Astrocyte of the cerebellum (primary cell): ENCODE measurements around the gene C12orf54.
"Not testable (repeated sequence)": the region's sequence is repeated elsewhere in the genome, so short reads cannot be mapped to it uniquely, and the experiment has no call there.

Source experiments
- DNase-seq: peaks from one replicate; pipeline ENCODE4 v3.0.0-alpha.2; 2011; ENCODE audit warnings: low read depth
- H3K4me3 ChIP-seq: 2 replicates; pipeline ENCODE4 v1.5.1; 2011; ENCODE audit warnings: mild to moderate bottlenecking, low read depth, low read length, moderate library complexity
- in situ Hi-C: cut with HindIII; loops from 2 replicates; pipeline ENCODE4 v1.10.0; 2017; ENCODE audit warnings: low sequenced_read_pairs
- TF ChIP-seq, protein P1 (sequence below): IDR thresholded peaks from 2 replicates; pipeline ENCODE4 v1.5.1; 2012; ENCODE audit warnings: low read length, low read depth, moderate library complexity, mild to moderate bottlenecking; ENCODE audit errors: missing control alignments

Gene C12orf54

DNA sequence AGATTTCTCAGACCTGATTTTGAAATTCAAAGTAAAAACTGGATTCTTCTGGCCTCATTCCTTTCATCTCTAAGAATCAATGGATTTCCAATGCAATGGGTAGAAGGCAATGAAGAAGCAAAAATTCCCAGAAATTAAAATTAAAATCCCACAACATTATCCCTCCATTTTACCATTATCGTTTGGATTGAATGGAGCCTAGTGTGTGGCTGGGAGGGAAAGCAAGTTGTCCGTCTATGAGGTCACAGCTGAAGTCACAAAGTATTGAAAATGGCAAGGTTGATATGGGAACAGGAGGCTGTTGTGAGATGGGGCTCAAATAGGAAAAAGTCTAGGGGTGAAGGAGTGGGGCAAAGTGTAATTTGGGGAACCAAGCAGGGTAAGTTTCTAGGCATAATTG is at the start of gene C12orf54:
C12orf54 (plus strand) TSS at position 301 of the 400 bp plus-strand sequence. CDS start 799 bp downstream, outside the sequence.
- in situ Hi-C loops, result no loop called here
- H3K4me3 ChIP-seq, result no peak within 1 kb of the TSS
- no peak for DNase-seq
- TF ChIP-seq, protein P1, sequence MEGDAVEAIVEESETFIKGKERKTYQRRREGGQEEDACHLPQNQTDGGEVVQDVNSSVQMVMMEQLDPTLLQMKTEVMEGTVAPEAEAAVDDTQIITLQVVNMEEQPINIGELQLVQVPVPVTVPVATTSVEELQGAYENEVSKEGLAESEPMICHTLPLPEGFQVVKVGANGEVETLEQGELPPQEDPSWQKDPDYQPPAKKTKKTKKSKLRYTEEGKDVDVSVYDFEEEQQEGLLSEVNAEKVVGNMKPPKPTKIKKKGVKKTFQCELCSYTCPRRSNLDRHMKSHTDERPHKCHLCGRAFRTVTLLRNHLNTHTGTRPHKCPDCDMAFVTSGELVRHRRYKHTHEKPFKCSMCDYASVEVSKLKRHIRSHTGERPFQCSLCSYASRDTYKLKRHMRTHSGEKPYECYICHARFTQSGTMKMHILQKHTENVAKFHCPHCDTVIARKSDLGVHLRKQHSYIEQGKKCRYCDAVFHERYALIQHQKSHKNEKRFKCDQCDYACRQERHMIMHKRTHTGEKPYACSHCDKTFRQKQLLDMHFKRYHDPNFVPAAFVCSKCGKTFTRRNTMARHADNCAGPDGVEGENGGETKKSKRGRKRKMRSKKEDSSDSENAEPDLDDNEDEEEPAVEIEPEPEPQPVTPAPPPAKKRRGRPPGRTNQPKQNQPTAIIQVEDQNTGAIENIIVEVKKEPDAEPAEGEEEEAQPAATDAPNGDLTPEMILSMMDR, result no peak

DNA sequence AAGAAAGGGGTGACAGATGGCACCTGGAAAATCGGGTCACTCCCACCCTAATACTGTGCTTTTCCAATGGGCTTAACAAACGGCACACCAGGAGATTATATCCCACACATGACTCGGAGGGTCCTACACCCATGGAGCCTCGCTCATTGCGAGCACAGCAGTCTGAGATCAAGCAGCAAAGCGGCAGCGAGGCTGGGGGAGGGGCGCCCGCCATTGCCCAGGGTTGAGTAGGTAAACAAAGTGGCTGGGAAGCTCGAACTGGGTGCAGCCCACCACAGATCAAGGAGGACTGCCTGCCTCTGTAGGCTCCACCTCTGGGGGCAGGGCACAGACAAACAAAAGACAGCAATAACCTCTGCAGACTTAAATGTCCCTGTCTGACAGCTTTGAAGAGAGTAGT is 48.3 kb upstream of the C12orf54 start:
- H3K4me3 ChIP-seq, in situ Hi-C loops, DNase-seq: not testable (repeated sequence)

DNA sequence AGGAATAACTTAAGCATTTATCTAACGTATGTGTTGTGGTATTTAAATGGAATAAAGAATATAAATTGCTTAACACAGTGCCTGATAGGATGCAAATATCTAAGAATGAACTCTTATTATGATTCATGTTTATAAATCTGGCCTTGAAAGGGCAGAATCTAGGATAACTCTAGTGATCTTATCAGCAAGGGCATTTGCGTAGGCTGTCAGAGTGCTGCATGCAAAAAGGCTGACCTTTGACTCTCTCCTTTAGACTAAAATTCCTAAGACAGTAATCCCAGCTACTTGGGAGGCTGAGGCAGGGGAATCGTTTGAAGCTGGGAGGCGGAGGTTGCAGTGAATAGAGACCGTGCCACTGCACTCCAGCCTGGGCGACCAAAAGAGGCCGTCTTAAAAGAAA is 41.2 kb upstream of the C12orf54 start:
- DNase-seq, result no peak
- no peak overlapping the region for H3K4me3 ChIP-seq
- TF ChIP-seq, protein P1, result no peak
- in situ Hi-C loops, result no loop called here

DNA sequence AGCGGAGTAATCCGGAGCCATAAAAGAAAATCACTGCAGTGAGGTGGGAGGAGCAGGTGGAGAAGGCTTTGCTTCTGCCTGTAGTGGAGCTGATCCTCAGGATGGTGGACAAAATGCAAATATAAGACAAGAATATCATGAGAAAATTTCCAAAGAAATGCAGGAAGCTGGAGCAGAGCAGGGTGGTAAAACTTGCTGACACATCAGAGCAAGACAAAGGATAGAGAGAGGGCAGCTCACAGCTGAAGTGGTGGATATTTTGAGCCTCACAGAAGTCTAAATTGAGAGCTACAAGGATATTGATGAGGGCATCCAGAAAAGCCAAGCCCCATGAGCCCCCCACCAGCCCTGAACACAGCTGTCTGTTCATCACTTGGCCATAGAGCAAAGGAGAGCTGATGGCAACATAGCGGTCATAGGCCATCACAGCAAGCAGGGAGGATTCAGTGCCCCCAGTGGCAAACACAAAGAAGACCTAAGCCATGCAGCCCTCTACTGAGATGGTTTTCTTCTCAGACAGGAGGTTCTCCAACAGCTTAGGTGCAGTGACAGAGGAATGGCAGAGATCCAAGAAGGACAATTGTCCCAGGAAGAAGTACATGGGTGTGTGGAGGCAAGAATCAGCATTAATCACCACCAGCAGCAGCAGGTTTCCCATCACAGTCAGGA is 40.0 kb upstream of the C12orf54 start:
- no peak for DNase-seq
- in situ Hi-C loops, result no loop called here
- no peak overlapping the region for H3K4me3 ChIP-seq
- TF ChIP-seq, protein P1, result no peak

DNA sequence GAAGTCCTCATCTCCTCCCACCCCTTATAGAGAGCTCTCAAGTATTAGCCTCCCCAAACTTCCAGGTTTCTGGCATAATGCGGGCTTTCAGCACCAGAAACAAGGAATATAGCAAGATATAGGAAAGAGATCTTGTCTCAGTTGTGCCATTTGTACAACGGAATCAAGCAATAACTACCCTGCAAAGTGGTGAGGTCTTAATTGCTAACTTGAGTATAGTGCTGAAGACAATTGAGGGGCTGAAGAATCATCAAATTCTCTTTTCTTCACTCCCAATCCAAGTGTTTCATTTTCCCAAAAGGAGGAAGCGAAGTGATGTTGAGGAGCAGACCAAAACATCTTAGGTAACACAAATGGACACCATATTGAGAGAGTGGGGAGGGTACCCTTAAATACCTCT is 36.8 kb upstream of the C12orf54 start:
- DNase-seq, result no peak
- in situ Hi-C loops, result no loop called here
- TF ChIP-seq, protein P1, result no peak
- no peak overlapping the region for H3K4me3 ChIP-seq

DNA sequence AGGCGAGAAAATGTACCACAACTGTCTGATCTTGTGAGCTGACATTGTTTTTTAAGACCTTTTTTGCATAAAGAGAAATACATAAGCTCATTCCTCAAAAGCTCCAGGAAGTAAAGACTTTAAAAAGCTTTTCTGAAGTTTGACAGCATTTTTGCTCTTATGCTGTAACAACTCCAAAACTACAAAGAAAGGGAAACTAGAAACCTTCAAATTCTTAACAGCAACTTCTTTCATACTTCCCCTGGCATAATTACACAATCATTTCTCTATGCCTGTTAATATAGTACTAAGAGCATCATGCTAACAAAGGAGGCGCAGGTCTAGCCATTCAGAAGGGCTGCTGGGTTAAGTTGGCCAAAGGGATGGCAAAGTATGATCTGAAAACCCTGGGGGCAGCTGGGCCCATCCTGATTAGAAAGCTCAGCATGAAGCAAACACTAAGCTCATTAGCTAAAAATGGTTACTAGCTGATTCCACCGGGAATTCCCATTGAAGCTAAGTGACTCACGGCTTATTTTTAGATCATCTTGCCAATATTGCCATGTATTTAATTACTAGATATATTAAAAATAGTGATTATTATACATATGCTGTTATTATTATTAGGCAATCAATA is 36.0 kb upstream of the C12orf54 start:
- in situ Hi-C loops, result no loop called here
- no peak for DNase-seq
- TF ChIP-seq, protein P1, result no peak
- H3K4me3 ChIP-seq, result no peak overlapping the region

DNA sequence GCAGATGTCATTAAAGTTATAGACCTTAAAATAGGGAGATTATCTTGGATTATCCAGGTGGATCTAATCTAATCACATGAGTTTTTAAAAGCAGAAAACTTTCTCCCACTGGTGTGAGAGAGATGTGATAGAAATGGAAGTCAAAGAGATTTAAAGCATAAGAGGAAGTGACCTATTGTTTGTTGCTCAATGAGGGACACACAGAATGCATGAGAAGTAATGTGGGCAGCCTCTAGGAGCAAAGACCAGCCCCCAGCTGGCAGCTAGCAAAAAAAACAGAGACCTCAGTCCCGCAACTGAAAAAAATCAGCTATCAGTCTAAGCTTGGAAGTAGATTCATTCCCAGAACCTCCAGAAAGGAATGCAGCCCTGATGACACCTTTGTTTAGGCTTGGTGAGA is 34.5 kb upstream of the C12orf54 start:
- no peak for DNase-seq
- no peak overlapping the region for H3K4me3 ChIP-seq
- in situ Hi-C loops, result no loop called here
- TF ChIP-seq, protein P1, result no peak
